Activated T-helper 9 cell treated with anti-CD3 and anti-CD28 coated beads, Interleukin-2, amount 50 U/mL, for 16 hours (primary cell): ENCODE measurements around the gene JAKMIP3.
A peak's percentile ranks its signal among the peaks of the same experiment; 100 is the strongest.

ENCODE experiments used
- DNase-seq: peaks from one replicate; pipeline ENCODE4 v3.0.0-alpha.2; 2020; ENCODE audit warnings: low read depth

The JAKMIP3 gene

GRCh38 chr10:132065491-132066105 lies at the start of gene JAKMIP3:
JAKMIP3 (plus strand) TSS chr10:132065946; CDS start chr10:132104809, 38,863 bp downstream.
- no peak for DNase-seq

- no peak for DNase-seq
Measured at GRCh38 chr10:132016514-132016913, 49.2 kb upstream of the JAKMIP3 start.

DNA sequence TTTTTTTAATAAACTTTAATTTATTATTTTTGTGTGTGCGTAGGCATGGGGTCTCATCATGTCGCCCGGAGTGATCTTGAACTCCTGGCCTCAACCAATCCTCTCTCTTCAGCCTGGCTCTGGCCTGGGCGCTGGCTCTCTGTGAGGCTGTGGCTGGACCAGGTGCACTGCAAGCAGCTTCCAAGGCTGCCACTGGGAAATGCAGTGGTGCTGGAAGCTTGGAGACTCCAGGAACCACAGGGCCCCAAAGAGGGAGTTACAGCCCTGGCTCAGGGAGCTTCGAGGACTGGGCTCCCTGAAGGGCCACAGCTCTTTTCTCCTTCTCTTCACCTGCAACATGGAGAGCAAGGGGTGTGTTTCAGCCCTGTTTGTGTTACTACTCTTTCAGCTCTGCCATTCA lies 47.3 kb upstream of the JAKMIP3 start:
- DNase-seq = no peak

DNA sequence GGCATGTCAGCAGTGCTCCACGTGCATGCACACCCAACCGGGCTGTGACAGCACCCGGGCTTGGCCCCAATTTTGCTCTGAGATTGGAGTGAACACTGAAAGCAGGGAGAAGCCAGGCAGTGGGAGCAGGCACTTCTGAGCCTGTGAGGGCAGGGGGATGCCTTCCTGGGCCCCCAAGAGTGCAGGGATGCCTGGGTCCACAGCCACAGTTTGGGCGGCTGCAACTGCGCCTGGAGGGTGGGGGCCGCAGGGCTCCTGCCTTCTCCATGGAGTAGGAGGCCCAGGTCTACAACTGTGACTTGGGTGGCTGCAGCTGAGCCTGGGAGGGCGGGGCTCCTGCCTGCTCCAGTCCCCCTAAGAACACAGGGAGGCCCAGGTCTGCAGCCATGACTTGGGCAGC lies 46.4 kb upstream of the JAKMIP3 start:
- DNase-seq = no peak

DNA sequence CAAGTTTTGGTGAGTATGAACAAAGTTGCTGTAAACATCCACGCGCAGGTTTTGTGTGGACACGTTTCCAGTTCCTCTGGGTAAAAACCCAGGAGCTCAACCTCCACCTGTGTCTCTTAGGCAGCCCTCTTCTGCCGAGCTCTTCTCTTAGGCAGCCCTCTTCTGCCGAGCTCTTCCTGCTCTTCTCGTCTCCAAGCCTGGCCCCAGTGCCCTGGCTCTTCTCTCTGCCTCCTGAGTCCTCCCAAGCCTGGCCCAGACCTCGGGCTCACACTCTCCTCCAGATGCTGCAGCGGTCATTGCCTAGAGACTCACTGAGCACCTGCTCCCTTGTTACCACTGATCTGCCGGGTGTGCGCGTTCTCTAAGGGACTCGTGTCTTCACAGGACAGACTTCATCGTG lies 45.3 kb upstream of the JAKMIP3 start:
- no peak for DNase-seq

GRCh38 chr10:132021046-132021445 lies 44.7 kb upstream of the JAKMIP3 start:
- no peak for DNase-seq

DNA sequence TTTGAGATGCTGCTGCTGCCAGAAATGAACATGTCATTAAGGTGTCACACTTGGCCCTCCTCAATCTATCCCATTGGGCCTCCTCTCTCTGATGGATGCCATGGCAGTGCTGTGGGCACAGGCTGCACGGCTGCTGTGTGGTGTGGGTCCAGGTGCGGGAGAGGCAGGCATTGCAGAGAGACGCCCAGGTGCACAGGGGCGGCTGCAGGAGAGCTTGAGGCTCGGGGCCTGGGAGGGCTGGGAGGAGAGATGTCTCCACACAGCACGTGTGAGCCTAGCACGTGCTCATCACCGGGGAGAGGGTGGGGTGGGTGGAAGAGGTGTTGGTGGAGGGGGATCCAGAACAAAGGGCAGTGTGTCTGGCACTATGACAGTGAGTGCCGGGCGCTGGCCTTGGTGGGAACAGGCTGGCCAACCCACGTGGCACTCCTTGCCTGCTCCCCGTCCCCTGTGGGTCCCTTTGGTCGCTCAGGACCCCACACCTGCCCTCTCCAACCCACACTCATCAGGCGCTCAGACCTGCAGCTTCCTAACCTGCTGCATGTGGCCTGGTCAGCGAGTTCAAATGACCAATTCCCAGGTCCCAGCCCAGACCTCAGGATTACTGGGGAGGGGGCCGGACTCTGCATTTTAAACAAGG lies 44.1 kb upstream of the JAKMIP3 start:
- no peak for DNase-seq

GRCh38 chr10:132022241-132022640 lies 43.5 kb upstream of the JAKMIP3 start:
- no peak for DNase-seq

- DNase-seq = peak; percentile 63
Measured at GRCh38 chr10:132023092-132023811, 42.5 kb upstream of the JAKMIP3 start.

DNA sequence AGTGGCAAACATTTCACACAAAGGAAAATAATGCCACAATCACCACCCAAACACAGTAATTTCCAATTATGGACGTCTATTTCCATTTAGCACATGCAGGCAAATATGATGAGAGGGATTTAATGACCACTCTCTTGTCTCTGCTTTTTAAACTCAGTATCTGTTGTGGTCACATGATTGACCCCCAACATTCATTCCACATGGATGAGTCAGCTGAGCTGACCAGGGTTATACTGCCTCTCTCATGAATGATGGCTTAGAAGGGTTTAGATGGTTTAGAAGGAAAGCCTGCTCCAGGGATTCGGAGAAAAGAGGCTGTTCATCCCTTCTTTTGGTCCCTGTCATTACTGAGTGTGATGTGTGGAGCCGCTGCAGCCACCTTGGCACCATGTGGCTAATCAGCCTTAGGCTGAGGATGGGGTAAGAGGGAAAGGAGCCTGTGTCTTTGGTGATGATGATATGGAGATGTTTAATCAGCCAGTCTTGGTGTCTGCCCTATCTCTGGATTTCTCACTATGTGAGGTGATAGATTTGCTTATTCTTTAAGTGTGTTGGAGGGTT lies 38.2 kb upstream of the JAKMIP3 start:
- no peak for DNase-seq

DNA sequence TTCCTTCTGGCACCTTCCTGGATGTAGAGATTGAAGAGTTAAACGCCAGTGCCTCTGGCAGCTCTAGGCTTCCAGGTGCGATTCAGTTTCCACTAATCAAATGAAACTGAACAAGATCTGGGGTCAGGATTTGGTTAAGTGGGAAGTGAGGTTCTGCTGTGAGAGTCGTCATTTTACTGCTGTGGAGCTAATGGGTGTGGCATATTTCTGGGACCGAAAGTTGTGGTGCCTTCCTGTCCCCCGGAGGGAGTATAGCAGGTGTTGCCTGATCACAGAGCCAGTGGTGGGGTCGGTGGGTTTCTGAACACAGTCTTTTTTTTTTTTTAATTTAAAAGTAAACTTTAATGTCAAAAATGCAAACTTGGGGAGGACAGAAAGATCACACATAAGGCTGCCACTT lies 37.0 kb upstream of the JAKMIP3 start:
- no peak for DNase-seq

DNA sequence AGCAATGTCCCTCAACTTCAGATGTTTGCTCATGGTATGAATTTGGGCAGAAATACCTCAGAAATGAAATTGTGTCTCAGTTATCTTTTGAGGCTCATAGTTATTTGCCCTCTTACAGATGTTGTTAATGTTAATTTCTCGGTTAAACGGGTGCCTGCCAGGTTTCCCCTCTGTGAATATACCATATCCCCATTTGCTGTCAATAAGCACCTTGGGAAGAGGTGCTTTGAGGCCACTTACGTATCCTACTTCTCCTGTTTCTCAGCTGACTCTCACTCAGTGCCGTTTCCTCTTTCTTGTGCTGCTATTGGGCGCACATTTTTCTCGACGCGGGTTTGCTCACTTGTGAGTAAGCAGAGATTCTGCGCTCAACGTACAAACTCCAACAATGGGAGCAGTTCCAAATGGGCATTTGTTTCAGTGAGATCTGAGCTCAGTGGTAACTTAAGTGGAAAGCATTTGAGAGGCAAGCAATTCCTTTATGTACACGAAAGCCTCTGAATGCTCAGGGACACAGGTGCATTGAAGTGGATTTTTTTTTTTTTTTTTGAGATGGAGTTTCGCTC lies 34.8 kb upstream of the JAKMIP3 start:
- DNase-seq = no peak

GRCh38 chr10:132033632-132034031 lies 32.1 kb upstream of the JAKMIP3 start:
- DNase-seq = no peak

DNA sequence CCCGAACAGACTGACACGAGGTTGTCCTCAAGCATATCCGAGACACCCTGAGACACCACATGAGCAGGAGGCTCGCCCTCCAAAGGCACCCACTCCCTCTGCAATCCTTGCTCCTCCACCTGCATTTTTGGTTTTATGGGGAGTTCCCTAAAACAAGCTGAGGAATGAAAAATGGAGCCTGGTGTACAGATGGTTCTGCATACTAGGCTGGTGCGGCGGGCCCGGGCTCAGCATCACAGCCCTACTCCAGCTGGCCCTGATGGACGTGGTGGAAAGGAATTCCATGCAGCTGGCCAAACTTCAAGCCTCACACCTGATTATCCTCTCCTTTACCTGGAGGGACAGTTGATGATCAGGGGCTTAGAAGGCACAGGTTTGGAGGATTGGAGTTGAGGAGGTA lies 30.3 kb upstream of the JAKMIP3 start:
- no peak for DNase-seq

DNA sequence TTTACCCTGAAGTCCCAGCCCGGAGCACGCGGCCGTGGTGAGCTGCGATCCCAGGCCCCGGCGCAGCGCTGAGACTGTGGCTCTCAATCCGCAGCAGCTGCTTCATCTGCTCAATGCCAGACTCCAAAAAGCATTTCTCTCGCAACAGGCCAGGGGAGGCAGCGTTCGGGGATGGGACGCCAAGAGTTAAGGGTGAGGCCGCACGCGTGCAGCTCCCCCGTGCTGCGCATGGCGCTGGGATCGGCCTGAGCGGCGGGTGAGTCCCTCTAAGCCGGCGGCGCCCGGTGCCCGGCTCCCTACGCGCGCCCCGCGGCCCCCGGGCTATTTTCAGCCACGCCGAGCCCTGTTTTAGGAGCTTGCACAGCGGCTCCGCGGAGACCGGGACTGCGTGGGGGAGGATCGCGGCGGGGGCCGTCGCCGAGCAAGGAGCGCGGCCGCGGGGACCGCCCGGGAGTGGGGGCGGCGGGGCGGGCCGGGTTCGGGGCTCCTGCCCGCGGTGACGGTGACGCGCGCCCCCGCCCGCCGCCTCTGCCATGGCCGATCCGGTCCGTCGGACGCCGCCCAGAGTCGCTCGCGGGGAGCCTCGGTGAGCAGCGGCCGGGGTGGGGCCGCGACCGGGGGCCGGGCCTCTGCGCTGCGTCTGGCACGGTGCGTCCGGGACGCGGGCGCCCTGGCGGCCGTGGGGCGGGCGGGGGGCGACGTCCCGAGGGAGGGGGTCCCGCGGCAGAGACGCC lies 29.4 kb upstream of the JAKMIP3 start:
- no peak for DNase-seq

- no peak for DNase-seq
Measured at GRCh38 chr10:132036887-132037675, 28.7 kb upstream of the JAKMIP3 start.

- no peak for DNase-seq
Measured at GRCh38 chr10:132037676-132037975, 28.1 kb upstream of the JAKMIP3 start.

DNA sequence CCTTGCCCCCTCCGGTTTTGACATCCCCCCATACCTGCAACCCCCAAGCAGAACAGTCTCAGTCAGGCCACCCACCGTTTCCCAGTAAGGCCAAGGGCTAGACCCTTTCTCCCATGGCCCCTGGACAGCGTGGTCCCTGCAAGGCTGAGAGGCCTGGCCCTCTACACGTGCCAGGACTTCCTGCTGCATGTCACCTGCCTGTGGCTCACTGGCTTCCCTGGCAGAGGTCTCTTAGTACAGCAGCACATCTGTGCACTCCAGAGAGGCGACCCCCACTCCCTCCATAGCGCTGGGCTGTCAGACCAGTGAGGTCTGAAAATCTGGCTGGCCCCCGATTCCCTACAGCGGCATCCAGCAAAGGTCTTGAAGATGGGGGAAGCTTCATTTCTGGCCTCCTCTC lies 26.4 kb upstream of the JAKMIP3 start:
- no peak for DNase-seq

- DNase-seq = no peak
Measured at GRCh38 chr10:132040046-132040445, 25.7 kb upstream of the JAKMIP3 start.

GRCh38 chr10:132041340-132041739 lies 24.4 kb upstream of the JAKMIP3 start:
- no peak for DNase-seq
